AG04450 (cell line): ENCODE data around the gene CLDN5. TPM values are rescaled to one million over a fixed set of nuclear protein-coding genes. Genes with fewer than 3 reads are reported as not detected.
"Not testable (repeated sequence)": the region's sequence is repeated elsewhere in the genome, so short reads cannot be mapped to it uniquely, and the experiment has no call there.

Experiments
- CTCF ChIA-PET: fragments of 300-600, 350-600 bp; formaldehyde crosslinking; extraction: SDS; loops from one replicate; lab custom pipeline; 2022; ENCODE audit warnings: antibody characterized with exemption, inconsistent platforms; lab: Charles Lee
- POLR2A ChIA-PET: fragments of 350-600 bp; formaldehyde crosslinking; extraction: SDS; loops from one replicate; lab custom pipeline; 2021; ENCODE audit warnings: antibody characterized with exemption, inconsistent platforms; lab: Yijun Ruan, JAX
- DNase-seq: peaks from one replicate; pipeline ENCODE4 v3.0.0-alpha.2; 2011; ENCODE audit warnings: low read depth, low spot score
- H3K27ac ChIP-seq: one replicate; pipeline ENCODE4 v1.5.1; 2012; ENCODE audit warnings: low read depth, low read length, control low read depth
- H3K27me3 ChIP-seq: one replicate; pipeline ENCODE4 v1.6.0; 2012; ENCODE audit warnings: low read length; ENCODE audit not compliant: control insufficient read depth, insufficient read depth
- H3K4me3 ChIP-seq: 2 replicates; pipeline ENCODE4 v1.5.1; 2011; ENCODE audit warnings: mild to moderate bottlenecking, low read depth, low read length, control low read depth
- H3K9me3 ChIP-seq: 2 replicates; pipeline ENCODE4 v1.5.1; 2012; ENCODE audit warnings: low read length; ENCODE audit not compliant: control insufficient read depth, insufficient read depth
- polyA plus RNA-seq: library from polyadenylated mRNA; depleted of rRNA; stranded (reverse); fragments of >200 nt; gene quantifications from 2 replicates; pipeline ENCODE4 v1.2.3, GENCODE V29; 2011
- TF ChIP-seq, protein P1 (sequence below): IDR thresholded peaks from 2 replicates; pipeline ENCODE4 v1.5.1; 2011; ENCODE audit warnings: low read depth, low read length, control low read depth, inconsistent platforms

CLDN5 gene
- polyA plus RNA-seq, 1 experiment: not detected

DNA sequence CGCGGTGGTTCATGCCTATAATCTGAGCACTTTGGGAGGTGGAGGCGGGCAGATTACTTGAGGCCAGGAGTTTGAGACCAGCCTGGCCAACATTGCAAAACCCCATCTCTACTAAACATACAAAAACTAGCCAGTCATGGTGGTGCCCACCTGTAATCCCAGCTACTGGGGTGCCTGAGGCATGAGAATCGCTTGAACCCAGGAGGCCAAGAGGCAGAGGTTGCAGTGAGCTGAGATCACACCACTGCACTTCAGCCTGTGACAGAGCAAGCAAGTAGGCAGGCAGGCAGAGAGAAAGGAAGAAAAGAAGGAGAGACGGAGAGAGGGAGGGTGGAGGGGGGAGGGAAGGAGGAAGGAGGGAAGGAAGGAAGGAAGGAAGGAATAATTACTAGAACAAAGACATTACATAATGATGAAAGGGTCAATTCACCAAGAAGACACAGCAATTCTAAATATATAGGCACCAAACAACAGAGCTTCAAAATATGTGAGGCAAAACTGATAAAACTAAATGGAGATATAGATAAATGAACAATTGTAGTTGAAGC lies 13.8 kb upstream of the CLDN5 start:
- TF ChIP-seq, protein P1, sequence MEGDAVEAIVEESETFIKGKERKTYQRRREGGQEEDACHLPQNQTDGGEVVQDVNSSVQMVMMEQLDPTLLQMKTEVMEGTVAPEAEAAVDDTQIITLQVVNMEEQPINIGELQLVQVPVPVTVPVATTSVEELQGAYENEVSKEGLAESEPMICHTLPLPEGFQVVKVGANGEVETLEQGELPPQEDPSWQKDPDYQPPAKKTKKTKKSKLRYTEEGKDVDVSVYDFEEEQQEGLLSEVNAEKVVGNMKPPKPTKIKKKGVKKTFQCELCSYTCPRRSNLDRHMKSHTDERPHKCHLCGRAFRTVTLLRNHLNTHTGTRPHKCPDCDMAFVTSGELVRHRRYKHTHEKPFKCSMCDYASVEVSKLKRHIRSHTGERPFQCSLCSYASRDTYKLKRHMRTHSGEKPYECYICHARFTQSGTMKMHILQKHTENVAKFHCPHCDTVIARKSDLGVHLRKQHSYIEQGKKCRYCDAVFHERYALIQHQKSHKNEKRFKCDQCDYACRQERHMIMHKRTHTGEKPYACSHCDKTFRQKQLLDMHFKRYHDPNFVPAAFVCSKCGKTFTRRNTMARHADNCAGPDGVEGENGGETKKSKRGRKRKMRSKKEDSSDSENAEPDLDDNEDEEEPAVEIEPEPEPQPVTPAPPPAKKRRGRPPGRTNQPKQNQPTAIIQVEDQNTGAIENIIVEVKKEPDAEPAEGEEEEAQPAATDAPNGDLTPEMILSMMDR: no peak
- ChIA-PET POLR2A (no interaction called here), CTCF (no interaction called here)
- Histone ChIP-seq H3K27ac (no peak overlapping the region), H3K9me3 (no peaks in the 10 kb centered on the region), H3K27me3 (peaks cover 4% of the 10 kb centered on the region), H3K4me3 (no peak overlapping the region)
- DNase-seq: no peak

- no peak for DNase-seq
- CTCF ChIA-PET: no interaction called here
- Histone ChIP-seq H3K4me3 (no peak overlapping the region), H3K27ac (no peak overlapping the region), H3K9me3 (no peaks in the 10 kb centered on the region), H3K27me3 (peaks cover 4% of the 10 kb centered on the region)
- TF ChIP-seq, protein P1: no peak
- POLR2A ChIA-PET: interaction anchor here (0.7 kb wide), 1 partner anchor 27 kb away, joined by 5 read pairs; no protein-coding TSS in a partner anchor
Measured at GRCh38 chr22:19536564-19536963, 12.4 kb upstream of the CLDN5 start.

DNA sequence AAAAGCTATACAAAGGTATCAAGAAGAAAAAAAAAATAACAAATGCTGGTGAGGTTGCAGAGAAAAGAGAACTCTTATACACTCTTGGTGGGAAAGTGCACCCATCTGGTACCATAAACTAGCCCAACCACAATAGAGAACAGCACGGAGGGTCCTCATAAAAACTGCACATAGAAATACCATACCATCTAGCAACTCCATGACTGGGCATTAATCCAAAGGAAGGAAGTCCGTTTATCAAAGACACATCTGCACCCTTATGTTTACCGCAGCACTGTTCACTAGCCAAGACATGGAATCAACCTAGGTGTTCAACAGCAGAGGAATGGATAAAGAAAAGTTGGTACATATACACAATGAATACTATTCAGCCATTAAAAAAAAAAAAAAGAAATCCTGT lies 10.8 kb upstream of the CLDN5 start:
- no peak for DNase-seq
- POLR2A ChIA-PET: no interaction called here
- Histone ChIP-seq H3K27me3 (peaks cover 7% of the 10 kb centered on the region), H3K27ac (no peak overlapping the region), H3K9me3 (no peaks in the 10 kb centered on the region), H3K4me3 (no peak overlapping the region)
- CTCF ChIA-PET: interaction anchor here (0.6 kb wide), 1 partner anchor 184 kb away, joined by 3 read pairs; no protein-coding TSS in a partner anchor
- TF ChIP-seq, protein P1: no peak

GRCh38 chr22:19533857-19534256 lies 9.6 kb upstream of the CLDN5 start:
- CTCF ChIA-PET: no interaction called here
- TF ChIP-seq, protein P1: no peak
- H3K9me3 ChIP-seq: no peaks in the 10 kb centered on the region
- H3K4me3 ChIP-seq: no peak overlapping the region
- no peak overlapping the region for H3K27ac ChIP-seq
- POLR2A ChIA-PET: no interaction called here
- peaks cover 3% of the 10 kb centered on the region for H3K27me3 ChIP-seq
- DNase-seq: no peak

GRCh38 chr22:19533049-19533626 lies 8.9 kb upstream of the CLDN5 start:
- no peak overlapping the region for H3K27ac ChIP-seq
- DNase-seq: no peak
- ChIA-PET CTCF (no interaction called here), POLR2A (no interaction called here)
- no peaks in the 10 kb centered on the region for H3K9me3 ChIP-seq
- peaks cover 3% of the 10 kb centered on the region for H3K27me3 ChIP-seq
- H3K4me3 ChIP-seq: no peak overlapping the region
- TF ChIP-seq, protein P1: no peak

DNA sequence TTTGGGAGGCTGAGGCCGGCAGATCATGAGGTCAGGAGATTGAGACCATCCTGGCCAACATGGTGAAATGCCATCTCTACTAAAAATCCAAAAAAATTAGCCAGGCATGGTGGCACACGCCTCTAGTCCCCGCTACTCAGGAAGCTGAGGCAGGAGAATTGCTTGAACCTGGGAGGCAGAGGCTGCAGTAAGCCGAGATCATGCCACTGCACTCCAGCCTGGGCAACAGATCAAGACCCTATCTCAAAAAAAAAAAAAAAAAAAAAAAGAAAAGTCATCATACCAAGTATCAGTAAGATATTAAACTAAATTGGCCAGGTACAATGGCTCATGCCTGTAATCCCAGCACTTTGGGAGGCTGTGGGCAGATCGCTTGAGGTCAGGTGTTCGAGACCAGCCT lies 7.1 kb upstream of the CLDN5 start:
- H3K27ac ChIP-seq, H3K9me3 ChIP-seq, H3K4me3 ChIP-seq, CTCF ChIA-PET, POLR2A ChIA-PET, H3K27me3 ChIP-seq, DNase-seq: not testable (repeated sequence)
